Smooth muscle cell of bladder (primary cell): ENCODE data around the gene LAD1. TPM values are rescaled to one million over a fixed set of nuclear protein-coding genes. Genes with fewer than 3 reads are reported as not detected.

Experiments used
- total RNA-seq: library from RNA; depleted of rRNA; stranded (reverse); fragments of >200 nt; gene quantifications from 2 replicates; pipeline ENCODE4 v1.2.3, GENCODE V29; 2014

The LAD1 gene, protein sequence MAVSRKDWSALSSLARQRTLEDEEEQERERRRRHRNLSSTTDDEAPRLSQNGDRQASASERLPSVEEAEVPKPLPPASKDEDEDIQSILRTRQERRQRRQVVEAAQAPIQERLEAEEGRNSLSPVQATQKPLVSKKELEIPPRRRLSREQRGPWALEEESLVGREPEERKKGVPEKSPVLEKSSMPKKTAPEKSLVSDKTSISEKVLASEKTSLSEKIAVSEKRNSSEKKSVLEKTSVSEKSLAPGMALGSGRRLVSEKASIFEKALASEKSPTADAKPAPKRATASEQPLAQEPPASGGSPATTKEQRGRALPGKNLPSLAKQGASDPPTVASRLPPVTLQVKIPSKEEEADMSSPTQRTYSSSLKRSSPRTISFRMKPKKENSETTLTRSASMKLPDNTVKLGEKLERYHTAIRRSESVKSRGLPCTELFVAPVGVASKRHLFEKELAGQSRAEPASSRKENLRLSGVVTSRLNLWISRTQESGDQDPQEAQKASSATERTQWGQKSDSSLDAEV
- total RNA-seq: 0.28 TPM in 1 of 2 replicates, not detected in the other

DNA sequence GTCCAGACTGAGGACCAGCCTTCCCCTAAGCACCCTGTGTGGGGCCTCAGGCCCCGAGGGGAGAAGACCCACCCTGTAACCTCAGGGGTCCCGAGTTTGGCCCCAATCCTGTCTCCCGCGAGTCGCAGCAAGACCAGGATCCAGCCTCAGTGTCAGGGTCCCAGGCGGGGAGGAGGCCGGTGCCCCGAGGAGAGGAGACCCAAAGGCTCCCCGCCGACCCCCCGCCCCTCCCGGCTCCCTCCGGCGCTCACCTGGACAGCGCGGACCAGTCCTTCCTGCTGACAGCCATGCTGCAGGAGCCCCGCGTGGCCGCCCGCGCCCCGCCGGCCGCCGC is at the start of gene LAD1:
Gene LAD1 (minus strand): TSS at position 307 of the 334 bp plus-strand sequence. CDS start 18 bp downstream, at position 289.

DNA sequence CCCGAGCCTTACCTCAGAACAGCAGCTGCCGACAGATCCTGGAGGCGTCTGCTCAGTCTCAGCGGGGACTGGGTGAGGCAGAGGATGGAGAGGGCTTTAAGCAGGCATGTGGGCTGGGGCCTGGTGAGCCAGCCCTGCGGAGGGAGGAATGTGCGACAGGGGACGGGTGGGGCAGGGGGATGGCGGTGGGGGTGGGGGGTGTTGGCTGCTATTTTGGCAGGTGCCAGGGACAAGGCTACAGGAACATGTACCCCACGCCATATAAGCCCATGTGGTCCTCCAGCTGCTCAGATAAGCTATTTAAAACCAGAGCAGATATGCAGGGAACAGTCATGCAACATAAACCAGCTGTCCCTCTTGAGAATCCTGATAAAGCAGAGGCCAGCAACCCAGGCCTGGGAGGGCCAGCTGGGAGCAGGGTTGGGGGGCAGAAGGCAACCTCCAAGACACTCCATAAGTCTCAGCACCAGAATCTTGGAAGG is 21.5 kb downstream of the LAD1 start, which contains the start of gene TNNT2:
Gene TNNT2 (minus strand): TSS at position 70 of the 482 bp plus-strand sequence. CDS start 4,426 bp downstream, outside the sequence.

Other genes starting within 250 kb of the LAD1 start
- 103 and 129 TPM in 2 replicates for gene TMEM9, start 244.8 kb downstream of the LAD1 start, total RNA-seq
- under 0.01 and 0.09 TPM in 2 replicates for gene IGFN1, start 208.5 kb downstream of the LAD1 start, total RNA-seq
- under 0.01 TPM in 2 replicates for gene PKP1, start 115.8 kb downstream of the LAD1 start, total RNA-seq
- under 0.01 and 0.09 TPM in 2 replicates for gene TNNT2, start 21.6 kb downstream of the LAD1 start, total RNA-seq
- 0.09 TPM in 1 of 2 replicates, not detected in the other for gene TNNI1, start 22.4 kb upstream of the LAD1 start, total RNA-seq
- gene PHLDA3, start 69.9 kb upstream of the LAD1 start, total RNA-seq: 71.5 and 126 TPM in 2 replicates
- gene CSRP1, start 107.8 kb upstream of the LAD1 start, total RNA-seq: 116 and 163 TPM in 2 replicates
- gene NAV1, start 139.8 kb upstream of the LAD1 start, total RNA-seq: 12.9 and 16.4 TPM in 2 replicates